ENCODE data around the gene C11orf24.
A peak's percentile ranks its signal among the peaks of the same experiment; 100 is the strongest.
"Not testable (repeated sequence)": the region's sequence is repeated elsewhere in the genome, so short reads cannot be mapped to it uniquely, and the experiment has no call there.

C11orf24 gene

GRCh38 chr11:68299517-68299879 is 27.7 kb upstream of the C11orf24 start:
- not testable (repeated sequence) for DNase-seq (ENCODE audit: low spot score)

- DNase-seq (ENCODE audit: low spot score), result no peak
These were observed 27.1 kb upstream of the C11orf24 start for GRCh38 chr11:68298659-68299516.

- DNase-seq (ENCODE audit: low spot score), result peak; percentile 90
These were observed 26.3 kb upstream of the C11orf24 start for GRCh38 chr11:68297812-68298658.

GRCh38 chr11:68297494-68297811 is 25.7 kb upstream of the C11orf24 start:
- no peak for DNase-seq (ENCODE audit: low spot score)

GRCh38 chr11:68297052-68297378 is 25.2 kb upstream of the C11orf24 start:
- no peak for DNase-seq (ENCODE audit: low spot score)

- DNase-seq (ENCODE audit: low spot score), result no peak
These were observed 24.7 kb upstream of the C11orf24 start for GRCh38 chr11:68296344-68297051.

GRCh38 chr11:68295940-68296339 is 24.2 kb upstream of the C11orf24 start:
- DNase-seq (ENCODE audit: low spot score), result no peak

- DNase-seq (ENCODE audit: low spot score), result no peak
These were observed 23.5 kb upstream of the C11orf24 start for GRCh38 chr11:68295271-68295670.

GRCh38 chr11:68293708-68294107 is 21.9 kb upstream of the C11orf24 start:
- DNase-seq (ENCODE audit: low spot score), result no peak

GRCh38 chr11:68289456-68289855 is 17.7 kb upstream of the C11orf24 start:
- no peak for DNase-seq (ENCODE audit: low spot score)

GRCh38 chr11:68287419-68287818 is 15.6 kb upstream of the C11orf24 start:
- DNase-seq (ENCODE audit: low spot score), result peak; percentile 9

- not testable (repeated sequence) for DNase-seq (ENCODE audit: low spot score)
These were observed 12.8 kb upstream of the C11orf24 start for GRCh38 chr11:68284588-68284987.

GRCh38 chr11:68282861-68283230 is 11.1 kb upstream of the C11orf24 start:
- peak; percentile 9 for DNase-seq (ENCODE audit: low spot score)

- DNase-seq (ENCODE audit: low spot score), result peak; percentile 13
These were observed 10.5 kb upstream of the C11orf24 start for GRCh38 chr11:68282141-68282860.

- no peak for DNase-seq (ENCODE audit: low spot score)
These were observed 7.9 kb upstream of the C11orf24 start for GRCh38 chr11:68279676-68280075.

- no peak for DNase-seq (ENCODE audit: low spot score)
These were observed 5.1 kb upstream of the C11orf24 start for GRCh38 chr11:68276861-68277260.

- no peak for DNase-seq (ENCODE audit: low spot score)
These were observed 4.1 kb upstream of the C11orf24 start for GRCh38 chr11:68275721-68276507.

GRCh38 chr11:68274306-68274705 is 2.5 kb upstream of the C11orf24 start:
- no peak for DNase-seq (ENCODE audit: low spot score)

GRCh38 chr11:68273026-68273738 is 1.4 kb upstream of the C11orf24 start:
- DNase-seq (ENCODE audit: low spot score), result no peak

- DNase-seq (ENCODE audit: low spot score), result peak; percentile 100
These were observed 571 bp downstream of the C11orf24 start for GRCh38 chr11:68271023-68271780.

All from HuH-7.5 (cell line).